SHP77 (cell line): Measurements from ENCODE around the gene CENPS.
"Not testable (repeated sequence)": the region's sequence is repeated elsewhere in the genome, so short reads cannot be mapped to it uniquely, and the experiment has no call there.

Experiments used
- DNase-seq, 2 experiments: peaks; one replicate each; lab custom pipeline; 2025; lab: John Stamatoyannopoulos, UW

CENPS gene

DNA sequence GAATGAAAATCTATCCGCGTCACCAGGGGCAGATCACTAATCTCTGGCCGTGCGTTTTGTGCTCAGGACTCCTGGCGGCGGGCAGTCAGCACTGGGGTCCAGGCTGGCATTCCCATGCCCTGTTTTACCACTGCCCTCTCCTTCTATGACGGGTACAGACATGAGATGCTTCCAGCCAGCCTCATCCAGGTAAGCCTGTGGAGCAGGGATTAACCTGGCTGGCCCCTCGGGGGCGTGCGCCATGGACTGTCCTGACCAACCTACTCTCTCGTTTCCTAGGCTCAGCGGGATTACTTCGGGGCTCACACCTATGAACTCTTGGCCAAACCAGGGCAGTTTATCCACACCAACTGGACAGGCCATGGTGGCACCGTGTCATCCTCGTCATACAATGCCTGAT lies 10.9 kb upstream of the CENPS start:
- no peak for DNase-seq

DNA sequence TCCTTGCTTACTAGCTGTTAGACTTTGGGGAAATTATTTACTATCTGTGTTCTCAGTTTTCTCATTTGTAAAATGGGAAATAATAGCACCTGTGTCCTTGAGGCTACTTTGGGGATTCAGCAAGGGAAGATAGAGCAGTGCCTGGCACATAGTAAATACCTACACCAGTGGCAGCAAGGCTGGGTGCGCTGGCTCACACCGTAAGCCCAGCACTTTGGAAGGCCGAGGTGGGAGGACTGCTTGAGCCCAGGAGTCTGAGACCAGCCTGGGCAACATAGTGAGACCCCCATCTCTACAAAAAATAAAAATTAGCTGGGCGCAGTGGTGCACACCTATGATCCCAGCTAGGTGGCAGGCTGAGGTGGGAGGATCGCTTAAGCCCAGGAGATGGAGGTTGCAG lies 8.6 kb upstream of the CENPS start:
- DNase-seq, result no peak

DNA sequence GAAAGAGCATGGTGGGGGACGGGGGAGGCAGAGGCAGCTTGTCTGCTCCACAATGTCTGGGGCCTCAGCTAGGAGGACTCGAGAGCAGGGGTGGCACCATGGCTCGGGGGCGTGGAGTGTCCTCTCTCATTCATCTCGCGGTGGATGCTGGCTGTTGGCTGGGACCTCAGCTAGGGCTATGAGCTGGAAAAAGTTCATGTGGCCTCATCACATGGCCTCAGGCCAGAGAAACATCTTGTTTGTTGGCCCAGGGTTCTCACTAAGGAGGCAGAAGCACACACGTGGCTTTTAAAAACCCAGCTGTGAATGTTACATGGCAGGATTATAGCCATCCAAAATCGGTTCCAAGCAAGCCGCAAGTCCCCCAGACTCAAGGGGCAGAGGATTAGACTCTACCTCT lies 6.2 kb upstream of the CENPS start:
- no peak for DNase-seq

DNA sequence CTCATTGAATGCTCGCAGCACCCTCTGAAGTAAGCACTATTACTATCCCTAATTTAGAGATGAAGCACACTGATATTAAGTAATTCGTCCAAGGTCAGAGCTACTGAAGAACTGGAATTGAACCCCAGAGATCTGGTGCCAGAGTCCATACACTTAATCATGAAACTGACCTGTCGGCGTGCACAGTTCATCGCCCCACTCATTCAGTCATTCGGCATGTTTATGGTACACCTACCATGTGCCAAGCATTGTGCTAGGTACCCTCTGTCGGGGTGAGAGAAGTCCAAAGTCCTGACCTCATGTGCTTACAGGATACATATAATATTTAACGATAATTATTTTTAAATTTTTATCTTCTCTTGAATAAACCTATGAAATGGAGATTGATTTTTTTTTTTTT lies 5.6 kb upstream of the CENPS start:
- no peak for DNase-seq

DNA sequence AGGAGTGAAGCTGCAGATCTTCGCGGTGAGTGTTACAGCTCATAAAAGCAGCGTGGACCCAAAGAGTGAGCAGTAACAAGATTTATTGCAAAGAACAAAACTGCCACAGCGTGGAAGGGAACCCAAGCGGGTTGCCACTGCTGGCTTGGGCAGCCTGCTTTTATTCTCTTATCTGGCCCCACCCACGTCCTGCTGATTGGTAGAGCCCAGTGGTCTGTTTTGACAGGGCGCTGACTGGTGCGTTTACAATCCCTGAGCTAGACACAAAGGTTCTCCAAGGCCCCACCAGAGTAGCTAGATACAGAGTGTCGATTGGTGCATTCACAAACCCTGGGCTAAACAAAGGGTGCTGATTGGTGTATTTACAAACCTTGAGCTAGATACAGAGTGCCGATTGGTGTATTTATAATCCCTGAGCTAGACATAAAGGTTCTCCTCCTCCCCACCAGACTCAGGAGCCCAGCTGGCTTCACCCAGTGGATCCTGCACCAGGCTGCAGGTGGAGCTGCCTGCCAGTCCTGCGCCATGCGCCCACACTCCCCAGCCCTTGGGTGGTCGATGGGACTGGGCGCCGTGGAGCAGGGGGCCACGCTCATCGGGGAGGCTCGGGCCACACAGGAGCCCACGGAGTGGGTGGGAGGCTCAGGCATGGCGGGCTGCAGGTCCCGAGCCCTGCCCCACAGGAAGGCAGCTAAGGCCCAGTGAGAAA lies 4.3 kb upstream of the CENPS start:
- DNase-seq, result not testable (repeated sequence)

DNA sequence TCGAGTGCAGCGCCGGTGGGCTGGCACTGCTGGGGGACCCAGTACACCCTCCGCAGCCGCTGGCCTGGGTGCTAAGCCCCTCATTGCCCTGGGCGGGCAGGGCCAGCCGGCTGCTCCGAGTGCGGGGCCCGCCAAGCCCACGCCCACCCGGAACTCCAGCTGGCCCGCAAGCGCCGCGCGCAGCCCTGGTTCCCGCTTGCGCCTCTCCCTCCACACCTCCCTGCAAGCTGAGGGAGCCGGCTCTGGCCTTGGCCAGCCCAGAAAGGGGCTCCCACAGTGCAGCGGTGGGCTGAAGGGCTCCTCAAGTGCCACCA lies 3.7 kb upstream of the CENPS start:
- DNase-seq, result not testable (repeated sequence)

DNA sequence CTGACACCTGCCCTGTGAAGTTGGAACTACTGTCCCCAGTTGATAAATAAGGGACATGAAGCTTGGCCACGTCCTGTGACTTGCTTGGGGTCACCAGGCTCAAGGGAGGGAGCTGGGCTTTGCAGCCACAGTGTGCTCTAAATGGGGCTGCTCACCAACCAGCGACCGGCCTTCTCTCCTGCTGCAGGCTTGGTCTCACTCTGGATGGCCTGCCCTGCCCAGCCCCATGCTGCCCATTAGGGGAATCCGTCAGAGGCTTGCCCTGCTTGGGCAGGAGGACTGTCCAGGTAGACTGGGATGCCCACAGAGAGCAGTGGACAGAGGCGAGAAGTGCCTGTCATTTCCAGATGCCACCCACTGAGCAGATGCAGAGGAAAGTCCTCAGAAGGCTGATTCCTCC lies 1.2 kb upstream of the CENPS start:
- DNase-seq, result no peak

DNA sequence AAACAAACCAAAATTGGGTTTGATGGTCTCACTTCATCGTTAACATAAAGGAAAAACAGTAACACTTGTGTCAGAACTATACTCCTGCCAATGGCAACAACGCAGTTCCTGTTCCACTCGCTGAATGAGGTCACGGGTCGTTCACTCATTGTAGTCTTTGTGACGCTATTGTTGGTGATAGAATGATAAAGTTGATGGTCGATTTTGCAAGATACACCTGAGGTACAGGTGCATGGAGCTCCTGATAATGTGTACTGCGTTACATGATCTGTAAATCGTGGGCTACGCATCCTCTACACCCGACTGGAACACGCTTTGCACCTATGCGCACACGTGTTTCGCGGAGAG lies 391 bp upstream of the CENPS start:
- no peak for DNase-seq

DNA sequence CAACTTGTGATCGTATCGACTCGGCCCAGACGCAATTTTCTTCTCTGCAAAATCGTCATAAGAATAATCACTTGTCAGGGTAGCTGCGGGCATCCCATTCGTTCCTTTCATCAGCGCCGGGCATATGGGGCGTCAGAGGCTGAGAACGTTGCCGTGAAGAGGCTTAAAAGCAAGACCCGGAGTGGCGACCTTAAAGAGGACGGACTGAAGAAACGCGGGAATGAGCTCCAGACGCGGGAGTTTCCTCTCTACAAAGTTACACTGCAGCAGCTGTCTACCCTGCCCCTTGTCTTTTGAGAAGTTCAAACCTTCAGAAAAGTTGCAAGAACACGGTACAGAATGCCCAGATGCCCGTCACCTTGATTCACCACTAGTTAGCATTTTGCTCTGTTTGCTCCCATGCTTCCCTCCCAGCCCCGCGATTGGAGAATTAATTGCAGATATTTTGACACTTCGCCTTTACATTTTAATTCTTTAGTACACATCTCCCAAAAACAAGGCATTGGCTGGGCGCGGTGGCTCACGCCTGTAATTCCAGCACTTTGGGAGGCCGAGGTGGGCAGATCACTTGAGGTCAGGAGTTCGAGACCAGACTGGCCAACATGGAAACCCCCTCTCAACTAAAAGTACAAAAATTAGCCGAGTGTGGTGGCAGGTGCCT lies 967 bp downstream of the CENPS start:
- no peak for DNase-seq

DNA sequence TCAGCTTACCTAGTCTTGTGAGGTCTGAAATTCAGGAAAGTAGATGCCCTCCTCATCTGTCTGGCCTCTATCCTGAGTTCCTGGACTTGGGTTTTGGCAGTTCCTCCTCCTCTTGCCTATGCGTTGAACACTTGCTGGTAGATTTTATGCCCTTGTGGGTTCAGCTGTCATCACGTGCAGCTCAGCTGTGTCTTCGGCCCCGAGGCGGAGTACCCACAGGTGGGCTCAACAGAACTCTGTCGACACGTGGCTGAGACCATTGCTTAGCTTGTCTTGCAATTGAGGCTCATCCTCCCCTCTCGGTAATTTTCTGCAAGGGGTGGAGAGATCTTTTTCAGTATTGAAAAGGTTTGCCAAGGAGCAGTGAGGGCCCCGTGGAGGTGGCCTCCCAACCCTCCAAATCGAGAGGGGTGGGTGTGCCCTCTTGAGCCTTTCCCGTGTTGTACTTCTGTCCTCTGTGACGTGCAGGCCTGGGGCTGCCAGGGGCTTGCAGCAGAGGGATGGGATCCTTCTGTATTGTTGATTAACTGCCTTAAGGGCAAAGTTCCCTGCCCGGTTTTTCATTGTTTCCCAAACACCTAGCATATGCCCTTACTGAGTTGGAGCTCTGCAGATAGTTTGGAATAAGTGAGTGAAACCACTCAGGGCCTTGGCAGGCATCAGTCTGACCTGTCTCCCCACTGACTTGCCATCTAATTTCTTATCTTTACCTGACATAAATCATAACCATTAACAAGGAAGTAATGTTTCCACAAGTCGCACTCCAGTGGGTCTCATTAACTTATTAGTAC lies 2.9 kb downstream of the CENPS start:
- DNase-seq, result no peak

DNA sequence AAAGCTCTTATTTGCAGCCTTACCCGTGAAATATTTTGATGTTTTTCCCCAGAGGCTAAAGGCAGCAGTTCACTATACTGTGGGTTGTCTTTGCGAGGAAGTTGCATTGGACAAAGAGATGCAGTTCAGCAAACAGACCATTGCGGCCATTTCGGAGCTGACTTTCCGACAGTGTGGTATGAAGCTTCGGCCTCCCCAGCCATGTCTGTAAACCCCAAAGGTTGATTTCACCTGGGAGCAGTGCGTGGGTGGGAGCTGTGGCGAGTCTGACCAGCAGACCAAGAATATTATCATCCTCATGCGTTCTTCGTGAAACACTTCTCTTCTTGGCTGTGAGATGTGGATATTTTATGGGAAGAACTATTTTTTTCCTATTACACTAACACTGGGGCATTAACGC lies 3.6 kb downstream of the CENPS start:
- DNase-seq, result no peak

DNA sequence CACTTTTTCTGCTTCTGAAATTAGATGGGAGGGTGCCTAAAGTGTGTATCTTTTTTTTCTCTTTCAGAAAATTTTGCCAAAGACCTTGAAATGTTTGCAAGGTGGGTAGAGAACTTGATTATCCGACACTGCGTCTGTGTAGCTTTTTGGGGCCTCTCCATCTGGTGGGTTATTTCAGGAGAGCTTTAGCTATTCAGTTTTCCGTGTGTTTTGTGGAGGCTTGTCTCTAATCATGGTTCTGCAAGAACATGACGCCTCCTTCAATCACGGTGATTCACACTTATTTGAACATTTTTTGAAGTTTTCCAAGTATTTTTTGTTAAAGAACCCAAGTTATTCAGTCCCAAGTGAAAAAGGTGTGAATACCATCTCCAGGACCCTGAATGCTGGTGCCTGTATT lies 4.4 kb downstream of the CENPS start:
- DNase-seq, result no peak

DNA sequence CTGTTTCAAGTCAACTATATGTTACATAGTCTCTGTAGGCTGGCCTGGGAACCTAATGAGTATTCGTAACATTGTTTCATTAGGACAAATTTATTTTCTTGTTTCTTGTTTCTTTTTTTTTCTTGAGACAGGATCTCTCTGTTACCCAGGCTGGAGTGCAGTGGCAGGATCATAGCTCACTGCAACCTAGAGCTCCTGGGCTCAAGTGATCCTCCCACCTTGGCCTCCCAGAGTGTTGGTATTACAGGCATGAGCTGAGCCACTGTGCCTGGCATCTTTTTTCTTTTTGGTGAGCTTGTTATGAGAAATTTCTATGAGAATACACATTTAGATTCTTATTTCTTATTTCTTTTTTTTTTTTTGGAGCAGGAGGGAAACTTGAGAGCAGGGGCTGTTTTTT lies 6.8 kb downstream of the CENPS start:
- DNase-seq, result no peak

DNA sequence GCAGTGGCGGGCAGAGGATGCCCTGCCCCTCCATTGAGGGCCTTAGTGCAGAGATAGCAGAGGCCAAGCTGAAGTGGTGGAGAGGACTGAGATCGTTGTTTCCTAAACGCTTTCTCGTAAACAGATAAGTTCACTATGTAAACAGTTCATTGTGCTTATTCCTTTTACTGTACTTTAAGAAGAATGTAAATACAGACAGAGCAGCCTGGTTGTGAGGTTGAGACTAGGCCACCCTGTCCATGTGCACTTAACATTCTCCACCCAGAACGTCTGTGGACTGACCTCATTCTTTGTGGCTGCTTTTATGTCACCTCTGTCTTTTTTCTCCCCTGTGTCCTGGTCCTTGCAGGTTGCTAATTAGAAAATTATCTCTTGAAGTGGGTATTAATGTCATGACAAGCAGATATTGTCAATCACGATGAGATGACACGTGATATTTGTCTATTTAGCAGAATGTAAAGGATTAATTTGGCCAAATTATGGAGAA lies 8.5 kb downstream of the CENPS start:
- DNase-seq, result no peak

DNA sequence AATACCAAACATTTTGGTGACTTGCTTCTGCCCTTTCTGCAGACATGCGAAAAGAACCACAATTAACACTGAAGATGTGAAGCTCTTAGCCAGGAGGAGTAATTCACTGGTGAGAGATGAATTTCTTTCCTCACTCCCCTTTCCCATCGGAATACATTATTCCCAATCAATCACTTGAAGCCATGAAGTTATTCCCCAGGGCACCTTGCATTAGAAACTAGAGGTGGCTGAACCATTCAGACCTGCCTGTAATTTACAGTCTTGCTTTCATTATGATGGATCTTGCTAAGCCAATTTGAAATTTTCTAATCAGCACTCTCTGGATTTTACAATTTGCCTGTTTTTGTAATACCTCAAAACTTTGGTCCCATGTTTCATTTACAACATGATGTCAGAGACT lies 10.1 kb downstream of the CENPS start:
- no peak for DNase-seq

DNA sequence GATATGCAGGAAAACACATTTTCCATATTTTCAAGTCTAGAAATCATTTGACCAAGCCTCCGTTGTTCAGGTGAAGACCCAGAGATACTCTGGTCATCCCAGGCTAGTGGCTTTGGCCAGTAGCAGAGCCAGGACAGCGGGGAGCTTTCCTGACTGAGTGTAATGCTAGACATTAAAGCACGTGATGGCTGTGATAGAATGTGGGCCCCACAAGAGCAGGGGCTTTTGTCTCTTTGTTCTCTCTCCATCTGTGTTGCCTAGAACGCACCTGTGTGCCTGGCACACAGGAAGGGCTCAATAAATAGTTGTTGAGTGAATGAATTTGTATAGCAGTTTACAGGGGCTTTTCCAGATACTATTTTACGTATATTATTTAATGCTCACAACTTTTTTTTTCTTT lies 10.6 kb downstream of the CENPS start:
- no peak for DNase-seq

DNA sequence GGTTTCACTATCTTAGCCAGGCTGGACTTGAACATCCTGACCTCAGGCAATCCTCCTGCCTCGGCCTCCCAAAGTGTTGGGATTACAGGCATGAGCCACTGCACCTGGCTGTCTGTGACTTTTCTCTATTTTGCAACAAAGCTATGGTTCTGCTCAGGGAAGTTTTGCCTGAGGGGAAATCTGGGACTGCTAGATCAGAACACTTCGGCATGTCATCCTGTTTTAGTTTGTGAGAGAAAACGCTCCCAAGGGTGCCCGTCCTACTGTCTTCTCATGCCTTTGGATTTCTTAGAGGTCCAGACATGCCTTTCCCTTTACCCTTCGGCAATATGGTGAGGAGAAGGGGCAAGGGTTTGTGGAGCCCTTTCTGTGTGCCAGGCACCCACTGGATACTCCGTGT lies 14.0 kb downstream of the CENPS start:
- DNase-seq, result no peak

DNA sequence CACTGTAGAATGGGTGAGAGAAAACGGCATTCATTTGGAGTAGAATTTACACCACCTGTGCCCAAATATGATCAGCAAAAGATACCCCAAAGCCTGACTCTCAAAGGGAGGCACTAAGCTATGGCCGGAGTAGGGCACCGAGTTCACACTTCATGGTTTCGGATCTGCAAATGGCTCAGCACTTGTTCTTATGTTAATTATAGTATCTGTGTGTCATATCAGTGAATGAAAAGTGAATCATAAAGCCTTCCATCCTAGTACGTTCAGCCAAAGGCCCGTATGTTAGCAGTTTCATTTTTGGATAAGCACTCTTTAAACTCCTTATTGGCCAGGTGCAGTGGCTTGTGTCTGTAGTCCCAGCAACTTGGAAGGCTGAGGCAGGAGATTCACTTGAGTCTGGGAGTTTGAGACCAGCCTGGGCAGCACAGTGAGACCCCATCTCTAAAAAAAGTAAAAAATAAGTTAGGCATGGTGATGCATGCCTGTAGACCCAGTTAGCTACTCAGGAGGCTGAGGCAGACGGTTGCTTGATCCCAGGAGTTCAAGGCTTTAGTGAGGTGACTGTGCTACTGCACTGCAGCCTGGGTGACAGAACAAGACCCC lies 14.7 kb downstream of the CENPS start:
- DNase-seq, result no peak

DNA sequence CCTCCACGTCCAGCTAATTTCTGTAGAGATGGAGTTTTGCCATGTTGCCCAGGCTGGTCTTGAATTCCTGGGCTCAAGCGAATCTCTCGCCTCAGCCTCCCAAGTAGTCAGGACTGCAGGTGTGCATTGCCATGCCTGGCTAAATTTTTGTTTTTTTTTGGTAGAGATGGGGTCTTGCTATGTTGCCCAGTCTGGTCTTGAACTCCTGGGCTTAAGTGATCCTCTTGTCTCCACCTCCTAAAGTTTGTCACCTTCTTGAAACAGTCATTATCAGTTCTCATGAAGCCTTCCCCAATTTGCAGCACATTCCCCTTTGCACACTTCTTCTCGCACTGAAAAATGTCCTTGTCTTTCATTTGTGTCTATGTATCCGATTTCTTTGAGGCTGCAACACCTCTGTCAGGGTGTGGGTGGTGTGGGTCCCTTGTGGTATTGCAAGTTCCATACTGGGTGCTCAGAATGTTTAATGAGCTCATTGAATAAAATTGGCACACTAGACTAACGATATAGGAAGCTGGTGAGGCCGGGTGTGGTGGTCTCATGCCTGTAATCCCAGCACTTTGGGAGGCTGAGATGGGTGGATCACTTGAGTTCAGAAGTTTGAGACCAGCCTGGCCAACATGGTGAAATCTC lies 16.7 kb downstream of the CENPS start:
- no peak for DNase-seq

DNA sequence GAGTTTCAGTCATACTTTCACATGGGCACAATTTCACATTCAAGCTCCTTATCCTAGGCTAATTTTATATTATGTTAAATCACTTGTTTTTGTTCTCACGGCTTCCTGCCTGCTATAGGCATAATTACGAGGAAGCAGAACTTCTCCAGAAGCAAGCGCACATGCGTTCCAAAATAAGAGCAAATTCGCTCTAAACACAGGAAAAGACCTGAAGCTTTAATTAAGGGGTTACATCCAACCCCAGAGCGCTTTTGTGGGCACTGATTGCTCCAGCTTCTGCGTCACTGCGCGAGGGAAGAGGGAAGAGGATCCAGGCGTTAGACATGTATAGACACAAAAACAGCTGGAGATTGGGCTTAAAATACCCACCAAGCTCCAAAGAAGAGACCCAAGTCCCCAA lies 19.5 kb downstream of the CENPS start, which contains the start of gene CORT:
Gene CORT, plus strand, starts transcription at position 281 of the 400 bp plus-strand sequence. CDS start 193 bp downstream, outside the sequence.
- DNase-seq, result no peak

DNA sequence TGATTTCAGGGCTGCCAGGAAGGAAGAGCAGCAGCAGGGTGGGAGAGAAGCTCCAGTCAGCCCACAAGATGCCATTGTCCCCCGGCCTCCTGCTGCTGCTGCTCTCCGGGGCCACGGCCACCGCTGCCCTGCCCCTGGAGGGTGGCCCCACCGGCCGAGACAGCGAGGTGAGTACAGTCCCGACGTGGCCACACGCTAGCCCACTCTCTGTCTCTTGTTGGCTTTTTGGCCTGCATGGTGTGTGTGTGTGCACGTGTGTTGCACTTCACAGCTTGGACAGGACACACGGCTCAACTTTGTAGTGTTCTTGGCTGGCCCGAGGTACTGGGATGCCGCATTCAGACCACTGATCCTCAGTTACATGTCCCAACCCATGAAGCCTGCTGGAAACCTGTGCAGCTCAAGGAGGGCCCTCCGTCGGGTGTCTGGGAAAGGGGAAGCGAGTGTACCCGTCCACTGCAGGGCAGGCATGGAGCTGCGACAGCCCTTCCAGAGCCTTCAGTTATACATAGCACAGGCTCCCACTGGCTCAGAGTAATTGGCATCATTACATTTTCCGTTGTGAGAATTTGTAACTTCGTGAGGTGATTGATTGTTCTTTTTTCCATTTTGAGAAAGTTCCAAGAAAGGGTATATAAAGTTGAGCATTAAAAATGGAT lies 20.1 kb downstream of the CENPS start:
- DNase-seq, result no peak

DNA sequence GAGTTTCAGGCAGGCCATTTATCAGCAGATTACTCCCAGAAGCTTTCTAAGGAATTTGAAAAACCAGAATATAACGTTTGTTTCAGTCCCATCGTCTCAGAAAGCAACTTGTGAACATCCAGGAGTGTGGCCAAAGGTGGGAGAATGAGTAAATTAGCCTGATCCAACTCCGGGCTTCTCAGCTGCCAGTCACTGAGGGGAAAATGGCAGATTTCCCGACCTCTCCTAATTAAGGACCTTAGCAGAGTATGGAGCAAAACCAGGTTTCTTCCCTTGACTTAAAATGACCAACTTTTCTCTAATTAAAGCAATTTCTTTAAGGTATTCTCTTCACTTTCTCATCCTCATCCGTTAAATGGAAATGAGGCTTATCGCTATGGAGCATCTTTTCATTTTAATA lies 20.6 kb downstream of the CENPS start:
- DNase-seq, result no peak
